ENCODE data around the gene KDM2B.

The KDM2B gene

DNA sequence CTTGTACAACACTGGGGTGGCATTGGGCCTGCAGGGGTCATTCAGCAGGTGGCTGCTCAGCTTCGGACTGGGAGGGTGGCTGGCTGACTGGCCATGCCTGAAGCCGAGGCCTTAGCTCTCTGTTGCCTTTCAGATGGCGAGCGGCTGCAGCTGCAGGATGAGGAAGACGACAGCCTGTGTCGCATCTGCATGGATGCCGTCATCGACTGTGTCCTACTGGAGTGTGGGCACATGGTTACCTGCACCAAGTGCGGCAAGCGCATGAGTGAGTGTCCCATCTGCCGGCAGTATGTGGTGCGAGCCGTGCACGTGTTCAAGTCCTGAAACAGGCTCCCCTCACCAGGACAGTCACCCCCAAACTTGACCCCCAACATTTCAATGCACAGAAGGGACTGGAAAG, 157.6 kb downstream of the KDM2B start:
- no peak for DNase-seq
- no peaks in the 10 kb centered on the region for H3K9me3 ChIP-seq (ENCODE audit: control insufficient read depth, low read length)
- no peak overlapping the region for H2BK120ac ChIP-seq (ENCODE audit: low read depth, low read length)
- no peaks in the 10 kb centered on the region for H3K27me3 ChIP-seq (ENCODE audit: control insufficient read depth in 1 of 2, insufficient read depth in 1 of 2, low read length in 2 of 2)
- no peak overlapping the region for H2BK12ac ChIP-seq (ENCODE audit: low read length in 2 of 2)
- H4K8ac ChIP-seq (ENCODE audit: low read length), result no peak overlapping the region
- no peak overlapping the region for H3K4me2 ChIP-seq (ENCODE audit: low read length, poor library complexity, severe bottlenecking)
- no peak overlapping the region for H3K4ac ChIP-seq (ENCODE audit: low read depth in 1 of 2, low read length in 2 of 2)
- no peak overlapping the region for H4K91ac ChIP-seq (ENCODE audit: low read length)
- no peak overlapping the region for H2BK5ac ChIP-seq (ENCODE audit: low read depth, low read length, poor library complexity, severe bottlenecking)
- no peak overlapping the region for H2AK5ac ChIP-seq (ENCODE audit: low read length, severe bottlenecking)
- H2AFZ ChIP-seq (ENCODE audit: low read depth, low read length), result no peak overlapping the region
- no peak overlapping the region for H3K27ac ChIP-seq (ENCODE audit: low read length, poor library complexity, severe bottlenecking)
- H3K23ac ChIP-seq (ENCODE audit: low read length in 2 of 2), result no peak overlapping the region
- no peak overlapping the region for H3K4me3 ChIP-seq (ENCODE audit: insufficient read depth in 1 of 2, low read depth in 1 of 2, low read length in 2 of 2)
- no peak overlapping the region for H2BK15ac ChIP-seq (ENCODE audit: low read depth, poor library complexity, severe bottlenecking)
- H3K18ac ChIP-seq (ENCODE audit: low read depth in 1 of 2, low read length in 2 of 2), result no peak overlapping the region
- 95% methylated on average over 14 of the region's 14 CpGs for WGBS
- H3K14ac ChIP-seq (ENCODE audit: low read length in 2 of 2), result no peak overlapping the region
- H3K9ac ChIP-seq (ENCODE audit: low read length), result no peak overlapping the region
- peaks cover 31% of the 10 kb centered on the region for H3K79me1 ChIP-seq (replicated peaks; ENCODE audit: low read length, poor library complexity, severe bottlenecking)
- H3K36me3 ChIP-seq (ENCODE audit: control insufficient read depth in 1 of 2, insufficient read depth in 2 of 2, low read depth in 1 of 2, low read length in 2 of 2), result peaks cover 38 to 92% of the 10 kb centered on the region in 2 experiments
- H3K4me1 ChIP-seq (ENCODE audit: control insufficient read depth, insufficient read depth, low read depth, low read length), result peaks cover 3% of the 10 kb centered on the region

DNA sequence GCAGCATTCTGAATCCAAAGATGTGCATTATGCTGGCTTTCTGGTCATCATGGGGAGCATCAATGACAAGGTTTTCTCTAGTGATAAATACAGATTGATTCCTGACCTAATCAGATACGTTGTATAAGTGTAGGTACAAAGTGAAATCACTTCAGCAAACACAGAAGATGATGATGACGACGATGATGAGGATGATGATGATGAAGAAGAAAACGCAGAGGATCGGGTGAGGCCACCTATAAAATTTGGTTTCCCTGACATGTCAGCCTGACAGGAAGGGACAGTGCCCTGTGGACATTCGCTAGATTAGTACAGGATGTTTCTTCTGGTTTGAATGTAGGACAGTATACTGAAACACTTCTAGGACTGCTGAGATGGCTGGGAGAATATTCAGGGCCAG, 160.7 kb downstream of the KDM2B start:
- H2AK5ac ChIP-seq (ENCODE audit: low read length, severe bottlenecking), result no peak overlapping the region
- H3K27ac ChIP-seq (ENCODE audit: low read length, poor library complexity, severe bottlenecking), result no peak overlapping the region
- H3K18ac ChIP-seq (ENCODE audit: low read depth in 1 of 2, low read length in 2 of 2), result no peak overlapping the region
- no peak overlapping the region for H2AFZ ChIP-seq (ENCODE audit: low read depth, low read length)
- no peak overlapping the region for H3K9ac ChIP-seq (ENCODE audit: low read length)
- H4K91ac ChIP-seq (ENCODE audit: low read length), result no peak overlapping the region
- no peaks in the 10 kb centered on the region for H3K4me1 ChIP-seq (ENCODE audit: control insufficient read depth, insufficient read depth, low read depth, low read length)
- H3K27me3 ChIP-seq (ENCODE audit: control insufficient read depth in 1 of 2, insufficient read depth in 1 of 2, low read length in 2 of 2), result no peaks in the 10 kb centered on the region
- 97% methylated on average over 6 of the region's 6 CpGs for WGBS
- no peak overlapping the region for H2BK120ac ChIP-seq (ENCODE audit: low read depth, low read length)
- no peak overlapping the region for H2BK12ac ChIP-seq (ENCODE audit: low read length in 2 of 2)
- peaks cover 39 to 89% of the 10 kb centered on the region in 2 experiments for H3K36me3 ChIP-seq (ENCODE audit: control insufficient read depth in 1 of 2, insufficient read depth in 2 of 2, low read depth in 1 of 2, low read length in 2 of 2)
- no peak overlapping the region for H3K14ac ChIP-seq (ENCODE audit: low read length in 2 of 2)
- H2BK15ac ChIP-seq (ENCODE audit: low read depth, poor library complexity, severe bottlenecking), result no peak overlapping the region
- H3K79me1 ChIP-seq (replicated peaks; ENCODE audit: low read length, poor library complexity, severe bottlenecking), result peaks cover 40% of the 10 kb centered on the region
- no peaks in the 10 kb centered on the region for H3K9me3 ChIP-seq (ENCODE audit: control insufficient read depth, low read length)
- H3K4ac ChIP-seq (ENCODE audit: low read depth in 1 of 2, low read length in 2 of 2), result no peak overlapping the region
- H4K8ac ChIP-seq (ENCODE audit: low read length), result no peak overlapping the region
- no peak overlapping the region for H3K4me2 ChIP-seq (ENCODE audit: low read length, poor library complexity, severe bottlenecking)
- DNase-seq, result no peak
- H2BK5ac ChIP-seq (ENCODE audit: low read depth, low read length, poor library complexity, severe bottlenecking), result no peak overlapping the region
- H3K4me3 ChIP-seq (ENCODE audit: insufficient read depth in 1 of 2, low read depth in 1 of 2, low read length in 2 of 2), result no peak overlapping the region
- H3K23ac ChIP-seq (ENCODE audit: low read length in 2 of 2), result no peak overlapping the region

DNA sequence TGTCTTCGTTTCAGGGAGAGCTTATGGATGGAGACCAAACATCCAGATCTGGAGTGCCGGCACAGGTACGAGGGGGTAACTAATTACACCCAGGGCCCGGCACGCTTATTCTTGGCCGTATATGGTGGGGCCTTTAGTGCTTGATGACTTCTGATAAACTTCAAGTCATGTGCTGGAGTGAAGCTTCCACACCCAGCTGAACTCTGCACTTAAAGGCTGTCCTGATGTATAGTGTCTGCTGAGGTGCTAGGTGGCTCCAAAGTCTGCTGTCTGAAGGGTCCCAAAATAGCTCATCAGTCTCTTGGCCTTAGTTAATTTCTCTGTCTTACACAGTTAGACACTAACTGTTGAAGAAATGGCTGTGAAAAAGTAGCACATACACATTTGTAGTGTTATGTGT, 163.0 kb downstream of the KDM2B start:
- WGBS, result 94% methylated on average over 6 of the region's 6 CpGs
- no peak overlapping the region for H3K4me3 ChIP-seq (ENCODE audit: insufficient read depth in 1 of 2, low read depth in 1 of 2, low read length in 2 of 2)
- no peak overlapping the region for H2BK120ac ChIP-seq (ENCODE audit: low read depth, low read length)
- H3K27me3 ChIP-seq (ENCODE audit: control insufficient read depth in 1 of 2, insufficient read depth in 1 of 2, low read length in 2 of 2), result no peaks in the 10 kb centered on the region
- no peak for DNase-seq
- H3K4ac ChIP-seq (ENCODE audit: low read depth in 1 of 2, low read length in 2 of 2), result no peak overlapping the region
- no peak overlapping the region for H2BK12ac ChIP-seq (ENCODE audit: low read length in 2 of 2)
- H3K27ac ChIP-seq (ENCODE audit: low read length, poor library complexity, severe bottlenecking), result no peak overlapping the region
- no peak overlapping the region for H4K8ac ChIP-seq (ENCODE audit: low read length)
- no peak overlapping the region for H3K9ac ChIP-seq (ENCODE audit: low read length)
- no peak overlapping the region for H3K14ac ChIP-seq (ENCODE audit: low read length in 2 of 2)
- H3K4me1 ChIP-seq (ENCODE audit: control insufficient read depth, insufficient read depth, low read depth, low read length), result no peaks in the 10 kb centered on the region
- H2BK15ac ChIP-seq (ENCODE audit: low read depth, poor library complexity, severe bottlenecking), result no peak overlapping the region
- H3K9me3 ChIP-seq (ENCODE audit: control insufficient read depth, low read length), result no peaks in the 10 kb centered on the region
- no peak overlapping the region for H3K4me2 ChIP-seq (ENCODE audit: low read length, poor library complexity, severe bottlenecking)
- H3K23ac ChIP-seq (ENCODE audit: low read length in 2 of 2), result no peak overlapping the region
- no peak overlapping the region for H2AFZ ChIP-seq (ENCODE audit: low read depth, low read length)
- peaks cover 26 to 69% of the 10 kb centered on the region in 2 experiments for H3K36me3 ChIP-seq (ENCODE audit: control insufficient read depth in 1 of 2, insufficient read depth in 2 of 2, low read depth in 1 of 2, low read length in 2 of 2)
- H2BK5ac ChIP-seq (ENCODE audit: low read depth, low read length, poor library complexity, severe bottlenecking), result no peak overlapping the region
- H4K91ac ChIP-seq (ENCODE audit: low read length), result no peak overlapping the region
- peaks cover 37% of the 10 kb centered on the region for H3K79me1 ChIP-seq (replicated peaks; ENCODE audit: low read length, poor library complexity, severe bottlenecking)
- no peak overlapping the region for H2AK5ac ChIP-seq (ENCODE audit: low read length, severe bottlenecking)
- H3K18ac ChIP-seq (ENCODE audit: low read depth in 1 of 2, low read length in 2 of 2), result no peak overlapping the region

DNA sequence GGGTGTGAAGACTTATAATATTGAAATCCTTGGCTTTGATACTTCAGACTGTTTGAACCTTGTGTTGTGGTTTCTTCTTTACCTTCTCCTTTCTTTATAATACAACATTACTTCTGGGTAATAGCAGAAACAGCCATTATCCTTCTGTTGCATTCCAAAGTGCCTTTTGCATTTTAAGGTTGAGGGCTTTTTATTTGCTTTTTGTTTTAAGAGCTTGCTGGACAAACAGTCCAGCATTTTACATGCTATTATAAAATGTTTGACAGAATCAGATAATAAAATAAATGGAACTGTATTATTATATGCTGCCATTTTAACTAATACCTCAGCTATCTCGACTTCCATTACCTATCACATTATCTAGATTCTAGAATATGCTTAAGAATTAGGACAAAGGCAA, 166.9 kb downstream of the KDM2B start:
- H2AK5ac ChIP-seq (ENCODE audit: low read length, severe bottlenecking), result no peak overlapping the region
- no peak overlapping the region for H3K9ac ChIP-seq (ENCODE audit: low read length)
- H4K91ac ChIP-seq (ENCODE audit: low read length), result no peak overlapping the region
- no peak overlapping the region for H3K4me2 ChIP-seq (ENCODE audit: low read length, poor library complexity, severe bottlenecking)
- no peak overlapping the region for H2BK12ac ChIP-seq (ENCODE audit: low read length in 2 of 2)
- DNase-seq, result no peak
- no peak overlapping the region for H3K14ac ChIP-seq (ENCODE audit: low read length in 2 of 2)
- H2AFZ ChIP-seq (ENCODE audit: low read depth, low read length), result no peak overlapping the region
- H3K4me1 ChIP-seq (ENCODE audit: control insufficient read depth, insufficient read depth, low read depth, low read length), result no peaks in the 10 kb centered on the region
- no peak overlapping the region for H2BK120ac ChIP-seq (ENCODE audit: low read depth, low read length)
- peaks cover 17 to 37% of the 10 kb centered on the region in 2 experiments for H3K36me3 ChIP-seq (ENCODE audit: control insufficient read depth in 1 of 2, insufficient read depth in 2 of 2, low read depth in 1 of 2, low read length in 2 of 2)
- no peak overlapping the region for H4K8ac ChIP-seq (ENCODE audit: low read length)
- no peak overlapping the region for H2BK5ac ChIP-seq (ENCODE audit: low read depth, low read length, poor library complexity, severe bottlenecking)
- H3K4me3 ChIP-seq (ENCODE audit: insufficient read depth in 1 of 2, low read depth in 1 of 2, low read length in 2 of 2), result no peak overlapping the region
- no peak overlapping the region for H3K4ac ChIP-seq (ENCODE audit: low read depth in 1 of 2, low read length in 2 of 2)
- no peak overlapping the region for H3K27ac ChIP-seq (ENCODE audit: low read length, poor library complexity, severe bottlenecking)
- no peaks in the 10 kb centered on the region for H3K27me3 ChIP-seq (ENCODE audit: control insufficient read depth in 1 of 2, insufficient read depth in 1 of 2, low read length in 2 of 2)
- 83% methylated on average over 1 of the region's 1 CpG for WGBS
- H3K9me3 ChIP-seq (ENCODE audit: control insufficient read depth, low read length), result no peaks in the 10 kb centered on the region
- no peak overlapping the region for H3K18ac ChIP-seq (ENCODE audit: low read depth in 1 of 2, low read length in 2 of 2)
- H3K23ac ChIP-seq (ENCODE audit: low read length in 2 of 2), result no peak overlapping the region
- no peak overlapping the region for H2BK15ac ChIP-seq (ENCODE audit: low read depth, poor library complexity, severe bottlenecking)
- peaks cover 39% of the 10 kb centered on the region for H3K79me1 ChIP-seq (replicated peaks; ENCODE audit: low read length, poor library complexity, severe bottlenecking)
